Activated CD8-positive, alpha-beta memory T cell treated with anti-CD3 and anti-CD28 coated beads for 4 hours (primary cell): ENCODE results near the gene HIPK2.

ENCODE experiments used
- DNase-seq, 2 donors: peaks; one replicate each; pipeline ENCODE4 v3.0.0-alpha.2; 2020; ENCODE audit warnings: low read depth in 2 of 2

HIPK2 gene

DNA sequence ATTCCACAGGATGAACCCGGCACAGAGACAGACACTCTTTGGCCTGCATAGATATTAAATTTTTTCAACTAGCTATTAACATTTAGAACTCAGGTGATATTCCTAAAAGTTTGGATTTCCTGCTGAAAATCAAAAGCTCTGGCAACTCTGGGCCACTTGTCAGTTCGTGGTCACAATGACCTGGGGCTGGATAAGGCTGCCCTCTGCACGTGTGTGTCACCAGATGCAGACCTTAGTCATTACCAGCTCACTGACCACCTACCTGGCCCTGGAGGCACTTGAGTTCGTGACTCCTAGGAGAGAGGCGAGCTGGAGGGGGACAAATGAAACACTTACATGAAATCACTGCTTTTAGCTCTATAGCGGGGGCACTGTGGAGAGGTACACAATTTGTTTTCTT, 126.5 kb downstream of the HIPK2 start:
- DNase-seq: no peak

DNA sequence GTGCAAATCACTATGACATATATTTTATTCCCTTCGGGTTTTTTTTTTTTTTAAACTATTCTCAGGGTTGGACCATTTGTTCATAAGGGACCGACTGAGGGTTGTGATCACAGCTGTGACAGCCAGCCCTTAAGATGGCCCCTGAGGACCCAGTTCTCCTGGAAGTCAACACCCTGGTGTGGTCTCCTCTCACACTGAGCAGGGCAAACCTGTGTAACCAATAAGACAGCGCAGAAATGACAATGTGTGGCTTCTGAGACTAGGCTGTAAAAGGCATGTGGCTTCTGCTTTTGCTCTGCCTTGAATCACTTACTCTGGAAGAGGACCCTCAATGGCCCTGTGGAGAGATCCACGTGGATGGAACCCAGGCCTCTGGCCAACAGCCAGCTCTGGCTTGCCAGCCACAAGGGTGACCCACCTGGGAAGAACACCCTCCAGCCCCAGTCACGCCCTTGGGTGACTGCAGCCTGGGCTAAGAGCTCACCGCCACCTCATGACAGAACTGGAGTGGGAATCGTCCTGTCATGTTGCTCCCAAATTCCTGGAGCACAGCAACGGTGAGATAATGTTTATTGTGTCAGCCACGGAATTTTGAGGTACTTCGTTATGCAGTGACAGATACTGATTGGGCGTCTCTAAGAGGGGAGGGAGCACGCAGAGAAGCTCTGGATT, 127.2 kb downstream of the HIPK2 start:
- DNase-seq: no peak

DNA sequence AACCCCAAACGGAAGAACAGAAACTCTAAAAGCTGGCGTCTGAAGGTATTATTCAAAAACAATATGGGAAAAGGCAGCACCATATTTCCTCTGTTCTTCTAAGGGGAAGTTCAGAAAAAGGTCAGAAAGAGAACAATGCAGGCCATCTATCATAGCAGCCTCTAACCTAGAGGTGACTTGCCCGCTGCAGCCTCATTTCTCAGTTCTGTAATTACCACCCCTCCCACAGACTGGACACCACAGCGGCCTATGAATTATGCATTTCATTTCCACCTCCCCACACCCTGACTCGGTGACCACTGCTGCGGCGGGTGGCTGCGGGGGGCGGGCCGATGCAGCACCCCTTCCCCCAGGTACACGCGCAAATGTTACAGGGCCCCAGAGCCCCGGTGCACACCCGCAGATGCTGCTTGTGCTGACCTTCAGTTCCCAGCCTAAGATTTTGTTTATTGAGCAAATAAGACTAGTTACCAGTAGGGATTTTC, 128.8 kb downstream of the HIPK2 start:
- DNase-seq: no peak

DNA sequence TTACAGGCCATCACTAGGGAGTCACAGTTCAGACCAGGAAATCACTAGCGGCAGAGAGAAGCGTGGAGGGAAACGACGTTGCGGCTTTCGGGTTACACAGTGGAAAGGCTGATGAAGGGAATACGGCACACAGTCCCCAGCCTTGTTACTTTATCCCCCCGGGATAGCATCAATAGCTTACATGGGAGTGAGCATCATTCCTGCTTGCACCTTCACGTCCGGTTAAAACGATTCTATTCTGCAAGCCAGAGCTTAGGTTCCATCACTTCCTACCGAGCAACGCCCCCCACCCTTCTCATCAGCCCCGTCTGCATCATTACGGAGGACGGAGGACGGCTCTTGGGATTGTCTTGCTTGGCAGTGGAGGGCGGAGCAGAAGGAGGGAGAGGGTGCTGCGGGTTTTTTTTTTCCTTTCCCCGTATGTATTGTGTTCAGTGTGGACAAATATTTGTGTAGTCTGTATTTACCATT, 129.4 kb downstream of the HIPK2 start:
- DNase-seq: no peak

DNA sequence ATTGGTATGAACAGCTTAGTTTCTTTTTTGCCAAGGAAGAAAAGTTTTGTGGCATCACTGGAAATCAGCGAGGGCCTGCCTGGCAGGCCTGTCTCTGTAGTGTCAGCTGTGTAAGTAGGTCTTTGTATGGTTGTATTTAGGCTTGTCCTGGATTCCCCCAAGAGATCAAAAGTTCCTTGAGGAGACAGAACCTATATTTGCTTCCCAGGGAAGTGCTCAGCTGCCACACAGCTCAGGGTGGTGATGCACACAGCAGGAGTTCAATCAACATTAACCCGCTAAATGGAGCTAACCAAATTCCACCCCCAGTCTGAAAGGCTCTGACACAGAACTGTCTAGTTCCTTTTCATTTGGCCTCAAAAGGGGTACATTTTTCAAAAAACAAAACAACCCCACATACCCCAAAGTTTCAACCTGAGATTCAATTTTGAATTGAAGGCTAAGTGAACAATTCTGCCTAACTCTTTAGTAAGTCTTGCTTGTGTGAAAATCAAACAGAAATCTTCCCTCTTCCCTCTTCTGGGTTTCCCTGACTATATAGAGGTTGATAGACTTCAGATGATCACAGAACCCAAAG, 129.9 kb downstream of the HIPK2 start:
- no peak for DNase-seq

DNA sequence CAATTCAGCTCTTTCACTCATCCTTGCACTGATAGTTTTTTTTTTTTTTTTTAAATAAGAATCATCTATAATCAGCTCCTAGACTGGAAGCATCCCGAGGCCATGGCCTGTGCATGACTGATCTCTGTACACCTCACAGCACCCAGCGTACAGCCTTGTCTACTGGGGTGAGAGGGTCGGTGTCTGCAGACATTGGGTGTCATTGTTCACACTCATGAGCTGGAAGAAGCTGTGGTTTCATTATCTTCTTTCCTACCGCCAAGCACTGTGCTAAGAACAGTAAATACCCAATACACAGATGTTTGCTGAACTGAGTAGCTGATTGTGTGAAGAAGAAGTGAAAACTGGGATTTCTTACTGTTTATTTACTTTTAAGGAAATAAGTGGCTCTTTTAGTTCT, 130.7 kb downstream of the HIPK2 start:
- no peak for DNase-seq

DNA sequence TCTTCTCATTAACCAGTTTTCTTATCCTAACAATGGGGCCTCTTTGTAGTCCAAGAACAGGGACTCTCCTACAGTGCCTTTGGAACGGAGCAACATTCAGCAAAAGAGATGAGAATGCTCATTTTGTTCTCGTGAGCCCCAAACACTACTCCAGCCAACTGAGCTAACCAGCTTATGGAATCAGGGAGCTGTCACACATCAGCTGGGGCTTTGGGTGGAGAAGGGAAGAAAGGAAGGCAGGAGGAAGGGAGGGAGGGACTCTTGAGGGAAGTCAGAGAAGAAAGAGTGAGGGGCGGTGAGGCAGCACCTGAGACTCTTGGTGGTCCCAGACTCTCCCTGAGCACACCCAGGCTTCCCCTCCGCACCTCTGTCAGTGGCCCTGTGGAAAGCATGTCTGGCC, 131.2 kb downstream of the HIPK2 start:
- no peak for DNase-seq

DNA sequence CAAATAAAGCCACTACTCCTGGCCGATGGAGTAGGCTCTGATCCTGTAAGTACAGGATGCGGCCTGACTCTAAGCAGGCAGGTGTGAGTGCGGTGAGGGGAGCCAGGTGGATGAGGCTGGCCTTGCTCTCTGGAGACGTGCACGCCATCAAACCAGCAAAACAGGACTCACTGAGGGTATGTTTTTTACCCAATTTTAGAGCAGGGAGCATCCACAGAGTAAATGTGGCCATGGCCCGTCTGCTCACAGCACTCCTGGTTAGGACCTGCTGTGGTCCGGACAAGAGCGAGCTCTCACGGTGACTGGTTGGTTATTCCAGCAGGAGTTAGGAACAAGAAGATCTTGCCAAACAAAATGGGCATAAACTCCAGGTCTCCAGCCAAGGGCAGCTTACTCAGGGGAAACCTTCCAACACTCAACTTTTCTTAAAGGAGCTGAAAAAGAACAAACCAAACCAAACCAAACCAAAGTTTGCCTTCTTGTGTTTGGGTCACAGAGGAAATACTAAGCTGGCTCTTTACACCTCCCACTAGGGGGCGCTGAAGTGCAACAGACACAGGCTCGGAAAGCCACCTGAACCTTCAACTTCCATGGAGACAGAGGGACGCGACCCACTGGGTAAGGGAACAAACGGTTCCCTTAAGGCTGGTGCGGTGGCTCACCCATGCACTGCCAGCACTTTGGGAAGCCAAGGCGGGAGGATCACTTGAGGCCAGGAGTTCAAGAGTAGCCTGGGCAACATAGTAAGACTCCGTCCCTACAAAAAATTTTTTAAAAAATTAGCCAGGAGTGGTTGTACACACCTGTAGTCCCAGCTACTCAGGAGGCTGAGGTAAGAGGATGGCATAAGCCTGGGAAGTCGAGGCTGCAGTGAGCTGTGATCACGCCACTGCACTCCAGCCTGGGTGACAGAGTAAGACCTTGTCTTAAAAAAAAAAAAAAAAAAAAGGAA, 131.9 kb downstream of the HIPK2 start:
- peak; percentile 61 to 64 for DNase-seq

DNA sequence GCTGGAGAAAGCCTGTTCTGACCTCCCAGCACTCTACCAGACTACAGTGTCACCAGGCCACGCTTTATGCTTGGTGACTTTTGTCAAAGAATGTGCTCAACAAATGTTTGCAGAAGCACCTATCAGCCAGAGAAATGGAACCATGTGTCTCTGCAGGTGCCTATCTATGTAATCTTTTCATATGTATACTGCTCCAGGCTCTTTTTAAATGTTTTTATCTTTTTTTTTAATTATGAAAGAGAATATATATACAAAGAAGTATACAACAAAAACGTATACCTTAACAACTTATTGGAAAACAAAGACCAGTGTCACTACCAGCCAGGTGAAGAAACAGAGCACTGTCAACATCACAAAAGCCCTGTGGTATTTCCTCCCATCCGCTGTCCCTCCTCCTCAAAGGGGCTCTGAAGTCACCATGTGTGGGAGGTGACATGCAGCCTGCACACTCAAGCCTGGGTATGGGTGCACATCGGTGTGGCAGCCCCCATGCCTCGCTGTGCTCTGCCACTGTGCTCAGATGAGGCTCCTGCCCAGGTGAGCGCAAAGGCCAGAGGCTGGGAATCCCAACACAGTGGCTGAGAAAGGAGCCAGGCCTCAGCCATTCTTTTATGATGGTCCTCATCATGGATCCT, 133.7 kb downstream of the HIPK2 start:
- no peak for DNase-seq

DNA sequence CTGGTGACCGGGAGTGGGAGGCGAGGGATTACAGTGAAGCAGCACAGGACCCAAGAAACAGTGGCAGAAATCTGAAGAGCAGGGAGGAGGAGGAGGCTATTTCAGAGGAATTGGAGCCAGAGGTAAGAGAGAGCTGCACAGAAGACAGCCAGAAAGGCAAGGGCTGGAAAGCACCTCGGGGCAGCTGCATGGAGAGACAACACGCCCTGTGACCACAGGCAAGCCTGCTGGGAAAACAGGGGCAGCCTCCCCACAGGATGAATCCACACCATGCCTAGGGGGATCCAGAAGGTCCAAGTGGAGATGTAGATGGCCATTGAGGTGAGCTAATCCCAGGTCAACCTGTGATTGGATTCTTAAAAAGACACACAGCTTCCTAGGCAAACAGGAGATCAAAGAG, 135.5 kb downstream of the HIPK2 start:
- no peak for DNase-seq

DNA sequence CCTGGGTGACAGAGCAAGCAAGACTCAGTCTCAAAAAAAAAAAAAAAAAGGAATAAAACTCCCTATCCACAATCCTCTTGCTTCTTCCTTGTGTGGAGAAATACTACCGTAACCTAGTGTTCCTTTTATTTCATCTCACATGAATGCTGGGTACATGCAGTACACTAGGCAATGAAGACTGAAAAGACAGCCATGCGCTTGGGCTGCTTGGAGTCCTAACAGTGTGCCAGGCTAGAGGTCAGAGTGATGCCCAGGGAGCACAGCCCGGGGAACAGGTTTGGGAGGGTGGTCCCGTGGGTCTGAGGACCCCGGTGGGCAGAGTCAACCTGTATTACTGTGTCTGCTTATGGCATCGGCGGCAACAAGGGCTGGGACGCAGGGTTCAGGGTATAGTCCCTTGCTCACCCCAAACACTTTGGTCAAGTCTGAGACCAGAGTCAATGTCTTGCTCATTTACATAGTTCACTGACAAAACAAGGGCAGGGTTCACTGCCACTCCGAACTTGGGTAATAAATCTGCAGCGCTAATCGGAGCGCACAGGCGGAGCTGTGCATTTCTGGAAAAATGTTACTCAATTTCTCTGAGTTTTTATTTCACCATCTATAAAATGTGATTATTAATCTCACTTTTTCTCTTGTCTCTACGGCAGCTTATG, 136.3 kb downstream of the HIPK2 start:
- DNase-seq: no peak

DNA sequence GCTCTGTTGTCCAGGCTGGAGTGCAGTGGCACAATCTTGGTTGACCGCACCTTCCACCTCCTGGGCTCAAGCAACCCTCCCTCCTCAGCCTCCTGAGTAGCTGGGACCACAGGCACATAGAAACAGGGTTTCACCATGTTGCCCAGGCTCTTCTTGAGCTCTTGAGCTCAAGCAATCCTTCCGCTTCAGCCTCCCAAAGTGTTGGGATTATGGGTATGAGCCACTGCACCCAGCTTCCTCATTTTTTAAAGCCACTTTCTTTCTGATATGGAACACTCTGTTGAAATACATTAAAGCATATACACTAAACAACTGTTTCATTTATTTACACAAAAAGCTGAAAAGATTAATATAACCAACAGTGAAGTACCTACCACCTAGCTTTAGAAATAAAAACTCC, 137.1 kb downstream of the HIPK2 start:
- DNase-seq: no peak

DNA sequence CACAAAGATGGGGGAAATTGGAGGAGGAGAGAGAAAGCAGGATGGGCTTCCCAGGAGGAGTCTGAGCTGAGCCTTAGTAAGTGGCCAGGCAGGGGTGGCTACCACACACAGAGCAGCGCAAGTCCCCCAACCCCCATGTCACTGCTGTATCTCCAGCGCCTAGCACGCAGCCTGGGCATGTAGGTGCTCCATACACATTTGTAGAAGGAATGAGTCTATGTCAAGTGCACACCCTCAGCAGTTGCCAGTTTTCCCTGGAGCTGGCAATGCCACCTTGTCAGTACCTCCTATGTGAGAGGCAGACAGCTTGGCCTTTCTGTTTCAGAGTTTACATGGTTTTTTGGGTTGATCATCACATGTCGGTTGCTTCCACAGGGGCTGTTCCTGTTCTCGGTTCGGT, 138.2 kb downstream of the HIPK2 start:
- DNase-seq: no peak

DNA sequence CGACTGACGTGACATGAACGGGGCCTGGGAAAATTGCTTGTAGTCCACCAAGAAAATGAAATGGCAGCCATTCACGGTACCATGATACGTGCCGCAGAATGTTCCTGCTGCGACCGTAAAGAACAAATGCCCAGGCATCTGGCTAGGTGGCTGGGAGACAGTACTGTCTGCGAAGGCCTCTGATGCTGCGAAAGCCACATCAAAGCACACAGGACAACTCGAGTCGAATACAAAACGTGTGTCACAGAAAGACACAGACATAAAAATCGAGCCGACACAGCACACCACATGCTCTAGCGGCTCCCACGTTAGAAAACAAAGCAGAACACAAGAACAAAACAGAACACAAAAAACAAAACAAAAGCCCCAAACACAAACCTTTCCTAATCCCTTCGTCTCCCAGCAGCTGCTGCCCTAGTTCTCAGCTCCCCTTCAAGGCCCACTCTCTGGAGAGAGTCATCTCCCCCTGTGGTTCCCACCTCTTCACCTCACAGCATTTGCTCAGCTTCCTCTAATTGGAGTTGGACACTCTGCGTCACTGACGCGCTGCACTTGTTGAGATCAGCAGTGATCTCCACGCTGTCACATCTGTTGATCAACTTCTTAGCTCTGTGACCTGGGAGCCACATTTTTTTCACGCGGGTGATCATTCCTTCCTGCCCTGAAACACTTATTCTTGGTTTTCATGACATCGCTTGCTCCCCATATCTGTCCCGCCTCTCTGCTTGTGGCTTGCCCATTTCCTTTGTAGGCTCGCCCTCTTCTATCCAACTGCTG, 142.1 kb downstream of the HIPK2 start:
- peak; percentile 35 to 49 for DNase-seq

DNA sequence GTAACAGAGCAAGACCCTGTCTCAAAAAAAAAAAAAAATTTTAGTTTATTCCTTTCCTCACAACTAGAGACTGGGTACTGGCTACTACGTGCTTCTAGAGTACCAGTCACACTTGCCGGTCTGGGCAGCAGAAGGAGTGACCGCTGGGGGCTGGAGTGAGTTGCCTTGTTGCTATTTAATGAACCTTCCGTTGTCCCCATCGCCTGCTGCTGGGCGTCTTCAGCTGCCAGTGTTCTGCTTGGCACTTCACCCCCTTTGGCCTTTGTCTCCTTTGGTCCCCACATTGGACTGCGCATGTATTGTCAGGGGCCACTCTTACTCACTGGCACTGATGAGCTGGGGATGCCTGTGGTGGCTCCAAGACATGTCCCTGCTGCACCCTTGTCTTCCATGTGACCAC, 143.7 kb downstream of the HIPK2 start:
- DNase-seq: no peak

DNA sequence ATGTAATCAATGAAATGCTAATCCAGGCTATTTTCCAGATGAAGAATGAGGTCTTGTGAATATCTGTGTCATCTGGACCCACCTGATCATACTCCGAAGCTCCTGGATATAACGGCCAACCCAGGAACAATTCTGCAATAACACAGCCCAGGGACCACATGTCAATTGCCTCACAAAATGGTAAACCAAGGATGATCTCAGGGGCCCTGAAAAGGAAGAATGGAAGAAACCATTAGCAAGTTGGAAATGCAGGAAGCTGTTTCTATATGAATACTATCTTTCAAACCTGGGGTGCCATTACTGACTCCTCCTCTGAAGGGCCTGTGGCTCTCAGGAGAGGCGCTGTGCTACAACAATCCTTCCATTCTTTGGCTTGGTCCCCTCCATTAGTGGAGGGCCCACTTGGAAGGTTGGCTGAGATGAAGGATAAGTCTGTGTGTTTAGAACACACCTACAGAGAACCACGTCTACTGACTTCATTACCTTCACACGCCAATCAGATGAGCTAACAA, 146.2 kb downstream of the HIPK2 start:
- no peak for DNase-seq

DNA sequence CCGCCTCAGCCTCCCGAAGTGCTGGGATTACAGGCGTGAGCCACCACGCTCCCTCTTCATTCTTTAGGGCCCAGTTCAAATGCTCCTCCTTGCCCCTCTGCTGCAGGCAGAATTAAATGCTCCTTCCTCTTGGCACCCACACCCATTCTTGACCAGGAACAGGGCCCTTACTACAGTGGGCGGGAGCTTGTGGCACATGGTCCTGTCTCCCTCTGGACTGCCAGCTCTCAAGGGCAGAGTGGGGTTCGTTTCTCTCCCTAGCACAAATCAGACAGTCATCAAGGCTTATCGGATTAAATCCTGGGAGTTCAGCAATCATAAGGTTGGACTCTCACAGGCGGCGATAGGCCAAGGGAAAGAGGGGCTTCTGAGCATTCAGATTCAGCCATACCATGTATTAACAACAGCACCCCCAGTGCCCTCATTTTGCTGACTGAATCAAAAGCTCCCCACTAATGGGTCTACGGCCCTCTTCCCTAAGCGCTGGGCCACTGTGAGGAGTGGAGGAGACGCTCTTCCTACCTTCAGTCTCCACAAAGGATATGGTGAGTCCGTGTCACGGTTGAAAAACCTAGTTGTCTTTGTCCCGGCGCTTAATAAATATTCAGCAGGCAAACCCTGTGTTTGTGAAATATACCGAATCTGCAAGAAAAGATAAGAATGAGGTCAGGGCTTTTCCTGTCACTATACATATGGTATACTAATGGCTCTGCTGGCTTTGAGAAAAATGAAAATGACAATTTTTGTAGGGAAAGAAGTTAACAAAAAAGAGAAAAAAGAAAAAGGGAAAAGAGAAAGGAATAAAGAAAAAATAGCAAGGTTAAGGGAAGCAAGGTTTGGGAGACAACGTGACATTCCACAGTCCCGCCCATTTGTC, 146.9 kb downstream of the HIPK2 start:
- no peak for DNase-seq

DNA sequence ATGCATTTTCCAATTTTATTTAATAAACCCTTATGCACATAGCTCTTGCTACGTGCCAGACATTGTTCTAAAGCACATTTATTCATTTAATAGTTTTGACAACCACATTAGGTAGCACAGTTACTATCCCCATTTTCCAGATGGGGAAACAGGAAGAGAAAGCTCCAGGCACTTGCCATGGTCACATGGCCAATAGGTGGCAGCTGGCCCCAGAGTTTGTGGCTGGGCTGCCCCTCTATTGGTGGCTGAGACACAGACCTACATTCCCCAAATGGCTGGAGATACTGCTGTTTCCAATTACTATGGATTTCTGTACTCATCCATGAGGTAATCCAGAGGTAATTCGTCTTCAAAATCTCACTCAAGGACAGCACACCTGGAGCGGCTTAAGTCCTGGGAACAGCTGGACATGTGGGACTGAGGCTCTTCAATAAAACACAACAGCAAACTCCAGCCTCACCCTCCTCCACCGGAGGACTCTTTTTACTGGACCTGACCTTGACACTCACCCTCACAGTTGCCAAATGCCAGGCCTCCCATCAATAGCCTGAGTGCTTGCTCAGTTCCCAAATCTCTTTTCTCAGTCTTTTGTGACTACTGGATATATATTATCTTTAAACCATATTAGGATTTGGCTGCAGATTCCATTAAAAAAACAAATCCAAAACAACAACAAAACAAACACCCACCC, 148.3 kb downstream of the HIPK2 start:
- DNase-seq: no peak

DNA sequence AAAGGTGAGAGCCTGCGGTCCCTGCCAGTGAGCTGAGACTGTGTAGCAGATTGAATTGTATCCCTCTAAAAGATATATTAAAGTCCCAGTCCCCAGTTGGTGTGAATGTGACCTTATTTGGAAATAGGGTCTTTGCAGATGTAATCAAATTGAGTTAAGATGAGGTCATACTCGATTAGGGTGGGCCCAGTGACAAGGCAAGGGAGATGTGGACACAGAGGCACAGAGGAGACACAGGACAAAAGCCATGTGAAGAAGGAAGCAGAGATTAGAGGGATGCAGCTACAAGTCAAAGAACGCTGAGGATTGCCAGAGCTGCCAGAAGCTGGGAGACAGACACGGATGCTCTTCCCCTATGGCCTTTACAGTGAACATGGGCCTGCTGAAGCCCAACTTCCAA, 150.0 kb downstream of the HIPK2 start:
- no peak for DNase-seq
